ENCODE data around the gene ACTL9.

The ACTL9 gene

GRCh38 chr19:8700956-8701355, 2.4 kb upstream of the ACTL9 start:
- Mint-ChIP-seq H3K4me1 (no peaks in the 10 kb centered on the region), H3K27me3 (ENCODE audit: low read depth, poor library complexity) (peaks cover 24% of the 10 kb centered on the region), H3K4me3 (no peak overlapping the region), H3K9me3 (peaks cover 19% of the 10 kb centered on the region), H3K36me3 (ENCODE audit: low read depth) (no peaks in the 10 kb centered on the region), H3K27ac (no peak overlapping the region)
- TF ChIP-seq, protein P1, sequence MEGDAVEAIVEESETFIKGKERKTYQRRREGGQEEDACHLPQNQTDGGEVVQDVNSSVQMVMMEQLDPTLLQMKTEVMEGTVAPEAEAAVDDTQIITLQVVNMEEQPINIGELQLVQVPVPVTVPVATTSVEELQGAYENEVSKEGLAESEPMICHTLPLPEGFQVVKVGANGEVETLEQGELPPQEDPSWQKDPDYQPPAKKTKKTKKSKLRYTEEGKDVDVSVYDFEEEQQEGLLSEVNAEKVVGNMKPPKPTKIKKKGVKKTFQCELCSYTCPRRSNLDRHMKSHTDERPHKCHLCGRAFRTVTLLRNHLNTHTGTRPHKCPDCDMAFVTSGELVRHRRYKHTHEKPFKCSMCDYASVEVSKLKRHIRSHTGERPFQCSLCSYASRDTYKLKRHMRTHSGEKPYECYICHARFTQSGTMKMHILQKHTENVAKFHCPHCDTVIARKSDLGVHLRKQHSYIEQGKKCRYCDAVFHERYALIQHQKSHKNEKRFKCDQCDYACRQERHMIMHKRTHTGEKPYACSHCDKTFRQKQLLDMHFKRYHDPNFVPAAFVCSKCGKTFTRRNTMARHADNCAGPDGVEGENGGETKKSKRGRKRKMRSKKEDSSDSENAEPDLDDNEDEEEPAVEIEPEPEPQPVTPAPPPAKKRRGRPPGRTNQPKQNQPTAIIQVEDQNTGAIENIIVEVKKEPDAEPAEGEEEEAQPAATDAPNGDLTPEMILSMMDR (IDR thresholded peaks at IDR 0.05) = no peak
- no peak for DNase-seq

DNA sequence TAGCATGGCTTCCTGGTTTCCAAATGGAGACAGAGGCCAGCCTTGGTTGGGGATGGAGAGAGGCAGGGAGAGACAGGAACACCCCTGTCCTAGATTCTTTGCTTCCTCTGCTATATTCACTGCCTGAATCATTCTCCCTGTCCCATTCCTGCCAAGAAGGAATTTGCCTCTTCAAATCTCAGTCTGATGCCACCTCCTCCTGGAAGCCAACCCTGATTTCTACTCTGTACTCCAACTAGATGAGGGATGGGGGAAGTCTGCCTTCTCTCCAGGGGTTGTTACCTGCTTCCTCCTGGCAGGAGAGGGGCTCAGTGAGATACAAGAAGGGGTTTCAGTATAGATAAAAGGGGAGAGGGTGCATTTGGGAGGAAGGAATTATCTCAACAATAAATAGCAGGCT, 1.3 kb upstream of the ACTL9 start:
- Mint-ChIP-seq H3K36me3 (ENCODE audit: low read depth) (no peaks in the 10 kb centered on the region), H3K4me3 (no peak overlapping the region), H3K4me1 (no peaks in the 10 kb centered on the region)

GRCh38 chr19:8697671-8698432, 743 bp downstream of the ACTL9 start:
- DNase-seq = peak; percentile 24
- TF ChIP-seq, protein P1 (IDR thresholded peaks at IDR 0.05) = no peak
- Mint-ChIP-seq H3K4me3 (no peak overlapping the region), H3K36me3 (ENCODE audit: low read depth) (no peaks in the 10 kb centered on the region), H3K9me3 (peaks cover 27% of the 10 kb centered on the region), H3K27me3 (ENCODE audit: low read depth, poor library complexity) (peaks cover 31% of the 10 kb centered on the region), H3K4me1 (no peaks in the 10 kb centered on the region), H3K27ac (no peak overlapping the region)

More for the DNA sequence above, 1.3 kb upstream of the ACTL9 start:
- peaks cover 29% of the 10 kb centered on the region for H3K27me3 Mint-ChIP-seq (ENCODE audit: low read depth, poor library complexity)
- H3K9me3 Mint-ChIP-seq = peaks cover 22% of the 10 kb centered on the region
- no peak for DNase-seq
- no peak overlapping the region for H3K27ac Mint-ChIP-seq
- TF ChIP-seq, protein P1 (IDR thresholded peaks at IDR 0.05) = no peak

- no peak overlapping the region for H3K4me3 Mint-ChIP-seq
- H3K27me3 Mint-ChIP-seq (ENCODE audit: low read depth, poor library complexity) = peaks cover 40% of the 10 kb centered on the region
- no peaks in the 10 kb centered on the region for H3K36me3 Mint-ChIP-seq (ENCODE audit: low read depth)
- no peaks in the 10 kb centered on the region for H3K4me1 Mint-ChIP-seq
- TF ChIP-seq, protein P1 (IDR thresholded peaks at IDR 0.05) = no peak
- H3K9me3 Mint-ChIP-seq = peaks cover 27% of the 10 kb centered on the region
- DNase-seq = no peak
- no peak overlapping the region for H3K27ac Mint-ChIP-seq
Observed at GRCh38 chr19:8696993-8697392, 1.6 kb downstream of the ACTL9 start.

- peaks cover 44% of the 10 kb centered on the region for H3K27me3 Mint-ChIP-seq (ENCODE audit: low read depth, poor library complexity)
- H3K36me3 Mint-ChIP-seq (ENCODE audit: low read depth) = no peaks in the 10 kb centered on the region
- peaks cover 28% of the 10 kb centered on the region for H3K9me3 Mint-ChIP-seq
- H3K4me3 Mint-ChIP-seq = no peak overlapping the region
- H3K4me1 Mint-ChIP-seq = no peaks in the 10 kb centered on the region
- no peak overlapping the region for H3K27ac Mint-ChIP-seq
- TF ChIP-seq, protein P1 (IDR thresholded peaks at IDR 0.05) = no peak
- no peak for DNase-seq
Observed at GRCh38 chr19:8695911-8696310, 2.7 kb downstream of the ACTL9 start.

DNA sequence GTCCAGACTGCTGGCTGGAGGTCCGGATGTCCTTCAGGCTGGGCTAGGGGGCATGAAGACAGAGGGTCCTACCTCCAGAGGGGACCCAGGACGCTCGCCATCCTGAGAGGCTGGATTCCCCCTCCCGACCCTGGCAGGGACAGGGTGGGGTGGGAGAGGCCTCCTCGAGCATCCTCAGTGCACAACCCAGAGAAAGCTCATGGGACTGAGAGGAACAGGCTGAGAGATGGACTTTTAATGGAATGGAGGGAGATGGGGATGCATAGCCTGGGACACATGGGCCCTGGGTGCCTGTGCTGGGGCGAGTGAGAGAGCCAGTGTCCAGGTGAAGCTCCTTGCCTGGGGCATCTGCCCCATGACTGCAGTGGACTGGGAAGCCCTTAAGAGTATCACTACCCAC, 3.1 kb downstream of the ACTL9 start:
- peaks cover 32% of the 10 kb centered on the region for H3K9me3 Mint-ChIP-seq
- H3K27me3 Mint-ChIP-seq (ENCODE audit: low read depth, poor library complexity) = peaks cover 44% of the 10 kb centered on the region
- no peaks in the 10 kb centered on the region for H3K4me1 Mint-ChIP-seq
- DNase-seq = no peak
- no peak overlapping the region for H3K27ac Mint-ChIP-seq
- TF ChIP-seq, protein P1 (IDR thresholded peaks at IDR 0.05) = no peak
- no peaks in the 10 kb centered on the region for H3K36me3 Mint-ChIP-seq (ENCODE audit: low read depth)
- H3K4me3 Mint-ChIP-seq = no peak overlapping the region
